ENCODE data around the gene DDX20.
A peak's percentile ranks its signal among the peaks of the same experiment; 100 is the strongest.
"Not testable (repeated sequence)": the region's sequence is repeated elsewhere in the genome, so short reads cannot be mapped to it uniquely, and the experiment has no call there.

DDX20 gene

DNA sequence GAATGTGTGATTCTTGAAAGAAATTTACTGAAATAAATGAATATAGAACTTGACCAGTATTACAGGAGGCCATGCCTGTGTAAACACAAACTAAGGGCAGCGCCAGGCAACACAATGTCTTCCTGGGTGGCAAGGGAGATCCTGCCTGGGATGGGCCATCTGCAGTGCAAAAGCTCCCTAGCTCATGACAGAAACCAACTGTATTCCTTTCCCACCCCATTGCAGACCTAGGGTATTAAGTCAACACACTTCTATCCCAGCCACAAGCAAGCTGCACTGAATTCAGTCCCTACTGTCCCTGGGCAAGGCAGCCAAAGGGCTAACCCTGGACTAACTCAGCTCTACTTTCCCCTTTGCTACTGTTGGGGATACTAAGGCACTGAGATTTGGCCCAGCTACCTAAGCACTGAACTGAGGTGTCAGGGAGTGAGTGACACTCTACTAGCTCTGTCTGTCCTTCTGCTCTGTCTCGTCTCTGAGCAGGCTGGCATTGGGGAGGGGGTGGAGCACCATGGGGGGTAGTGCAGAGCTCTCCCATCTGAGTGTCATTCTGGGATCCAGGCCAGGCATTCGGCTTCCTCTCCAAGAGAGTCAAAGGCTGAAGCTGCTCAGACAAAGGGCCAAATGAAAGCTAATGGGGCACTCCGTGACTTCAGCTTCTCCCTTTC lies 19.0 kb upstream of the DDX20 start:
- DNase-seq (ENCODE audit: low read depth), result no peak
- TF ChIP-seq CTCF (conservative IDR thresholded peaks at IDR 0.05; ENCODE audit: low read depth, low read length), result no peak
- no peak overlapping the region for H3K4me3 ChIP-seq (ENCODE audit: low read length)

DNA sequence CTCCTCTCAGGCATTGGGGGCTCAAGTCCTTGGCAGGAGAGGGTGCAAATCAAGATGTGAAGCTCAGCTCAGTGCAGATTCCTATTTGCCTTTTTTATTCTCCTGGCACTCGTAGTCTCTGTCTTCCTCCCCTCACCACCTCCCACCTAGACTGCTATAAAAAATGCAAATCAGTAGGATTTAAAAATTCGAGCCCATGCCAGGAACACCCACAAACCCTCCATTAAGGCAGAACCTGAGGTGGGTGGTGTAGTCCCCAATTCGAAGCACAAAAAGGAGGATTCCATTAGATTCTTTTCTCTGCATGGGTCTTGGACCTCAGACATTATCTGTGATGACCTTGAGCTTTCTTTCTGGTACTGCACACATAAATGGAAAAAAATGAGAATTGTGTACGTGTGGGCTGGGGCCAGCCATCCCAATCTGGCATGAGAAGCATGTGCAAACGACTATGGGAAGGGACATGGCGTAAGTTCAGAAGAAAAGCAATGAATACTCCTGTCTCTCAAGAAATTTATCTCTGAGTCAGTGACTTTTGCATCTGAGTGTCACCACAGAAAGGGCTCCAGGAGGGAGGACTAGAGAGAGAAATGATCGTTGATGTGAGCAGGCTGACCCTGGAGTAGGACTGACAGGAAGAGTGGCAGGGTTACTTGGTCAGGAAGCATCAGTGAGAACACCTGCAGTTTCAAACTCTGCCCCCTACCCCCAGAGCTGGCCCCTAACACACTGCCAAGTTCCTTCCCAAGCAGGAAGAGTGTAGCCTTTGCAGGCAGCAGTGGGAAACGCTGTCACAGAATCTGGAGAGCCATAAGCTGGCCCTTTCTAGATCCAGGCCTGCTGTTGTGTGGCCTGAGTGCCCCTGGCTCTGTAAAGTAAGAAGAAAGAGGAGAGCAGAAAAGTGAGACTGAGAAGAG lies 18.2 kb upstream of the DDX20 start:
- DNase-seq (ENCODE audit: low read depth), result no peak
- no peak for TF ChIP-seq CTCF (conservative IDR thresholded peaks at IDR 0.05; ENCODE audit: low read depth, low read length)
- no peak overlapping the region for H3K4me3 ChIP-seq (ENCODE audit: low read length)

- DNase-seq (ENCODE audit: low read depth), result no peak
- TF ChIP-seq CTCF (conservative IDR thresholded peaks at IDR 0.05; ENCODE audit: low read depth, low read length), result no peak
- peak overlapping the region; percentile 49 for H3K4me3 ChIP-seq (ENCODE audit: low read length)
These were observed 17.6 kb upstream of the DDX20 start for GRCh38 chr1:111738133-111738435.

DNA sequence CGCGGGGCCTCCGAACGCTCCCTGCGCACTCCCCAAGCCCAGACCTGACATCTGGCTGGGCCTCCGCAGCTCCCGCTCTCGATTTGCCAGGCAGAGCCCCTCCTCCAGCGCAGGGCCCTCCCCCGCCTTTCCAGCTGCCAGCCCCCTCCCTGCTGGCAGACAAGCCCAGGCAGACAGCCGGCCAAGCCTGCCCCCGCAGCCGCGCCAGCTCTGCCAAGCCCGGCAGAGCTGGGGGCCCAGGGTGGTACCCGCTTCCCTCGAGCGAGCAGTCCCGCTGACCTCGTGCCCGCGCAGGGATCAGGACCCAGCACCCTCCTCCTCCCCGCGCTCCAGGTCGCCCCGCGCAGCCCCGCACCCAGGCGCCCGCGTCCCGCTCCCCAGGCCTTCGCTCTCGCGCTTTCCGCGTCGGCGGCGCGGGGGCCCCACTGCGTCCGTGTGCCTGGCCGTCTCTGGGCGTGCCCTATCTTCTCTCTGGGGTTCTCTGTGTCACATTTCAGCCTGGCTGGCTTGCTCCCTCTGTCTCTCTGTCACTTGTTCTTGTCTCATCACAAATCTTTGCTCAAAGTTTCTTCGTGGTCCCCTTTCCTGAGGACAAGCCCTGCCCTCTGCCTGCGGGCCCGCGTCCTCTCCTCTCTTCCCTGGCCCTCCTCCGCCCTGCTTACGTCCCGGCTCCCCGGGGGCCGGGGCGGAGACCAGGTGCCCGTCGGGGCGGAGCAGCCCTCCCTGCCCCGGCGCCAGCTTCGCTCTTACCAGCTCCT lies 17.1 kb upstream of the DDX20 start:
- no peak for TF ChIP-seq CTCF (conservative IDR thresholded peaks at IDR 0.05; ENCODE audit: low read depth, low read length)
- peak overlapping the region; percentile 49 for H3K4me3 ChIP-seq (ENCODE audit: low read length)
- peak; percentile 4 for DNase-seq (ENCODE audit: low read depth)

GRCh38 chr1:111739194-111739924 lies 16.3 kb upstream of the DDX20 start, which contains the start of gene INKA2:
Gene INKA2, minus strand, starts transcription at chr1:111739395. Its CDS starts 153 bp downstream, at chr1:111739242.
- no peak for TF ChIP-seq CTCF (conservative IDR thresholded peaks at IDR 0.05; ENCODE audit: low read depth, low read length)
- H3K4me3 ChIP-seq (ENCODE audit: low read length), result peak within 1 kb of the TSS; percentile 49
- peak; percentile 24 for DNase-seq (ENCODE audit: low read depth)

DNA sequence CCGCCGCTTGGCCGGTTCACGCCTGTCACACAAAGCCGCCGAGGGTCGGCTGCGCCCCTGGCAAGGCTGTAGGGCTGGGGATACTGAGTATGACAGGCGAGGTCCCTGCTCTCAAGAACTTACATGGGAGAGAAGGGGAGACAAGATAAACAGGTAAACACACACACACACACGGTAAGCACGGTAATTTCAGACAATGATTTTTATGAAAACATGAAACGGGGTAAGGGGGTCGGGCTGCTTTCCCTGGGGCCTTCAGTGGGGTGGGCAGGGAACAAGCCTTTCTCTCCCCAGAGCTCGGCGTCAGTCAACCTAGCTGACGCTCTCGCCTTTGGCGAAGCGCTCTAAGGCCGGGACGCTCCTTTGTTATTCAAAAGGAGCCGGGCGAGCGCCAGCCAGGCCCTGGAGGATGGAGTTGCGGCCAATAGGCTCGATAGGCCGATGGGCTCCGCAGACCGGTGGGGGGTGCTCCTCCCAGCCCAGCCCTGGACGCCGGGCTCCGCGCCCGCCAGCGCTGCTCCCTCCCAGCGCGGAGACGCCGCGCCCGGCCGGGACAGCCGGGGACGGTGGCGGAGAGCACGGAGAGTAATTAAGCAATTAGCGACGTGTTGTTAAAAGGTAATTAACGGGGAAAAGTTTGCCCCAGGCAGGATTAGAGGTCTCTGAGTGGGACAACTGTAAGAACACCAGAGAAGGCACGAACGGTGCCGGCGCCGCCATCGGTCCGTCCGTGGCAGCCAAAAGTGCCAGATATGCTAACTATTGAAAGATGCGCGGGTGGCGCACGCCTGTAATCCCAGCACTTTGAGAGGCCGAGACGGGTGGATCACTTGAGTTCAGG lies 15.6 kb upstream of the DDX20 start:
- TF ChIP-seq CTCF (conservative IDR thresholded peaks at IDR 0.05; ENCODE audit: low read depth, low read length), result peak; percentile 4
- H3K4me3 ChIP-seq (ENCODE audit: low read length), result peak overlapping the region; percentile 49
- DNase-seq (ENCODE audit: low read depth), result peak; percentile 26

DNA sequence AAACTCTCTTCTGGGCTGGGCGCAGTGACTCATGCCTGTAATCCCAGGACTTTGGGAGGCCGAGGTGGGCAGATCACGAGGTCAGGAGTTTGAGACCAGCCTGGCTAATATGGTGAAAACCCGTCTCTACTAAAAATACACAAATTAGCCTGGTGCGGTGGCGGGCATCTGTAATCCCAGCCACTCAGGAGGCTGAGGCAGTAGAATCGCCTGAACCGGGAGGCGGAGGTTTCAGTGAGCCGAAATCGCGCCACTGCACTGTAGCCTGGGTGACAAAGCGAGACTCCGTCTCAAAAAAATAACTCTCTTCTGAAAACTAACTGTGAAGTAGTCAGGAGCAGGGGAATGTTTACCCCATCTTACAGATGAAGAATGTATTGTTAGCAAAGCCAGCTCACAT lies 13.4 kb upstream of the DDX20 start:
- not testable (repeated sequence) for H3K4me3 ChIP-seq (ENCODE audit: low read length); DNase-seq (ENCODE audit: low read depth)

Data from retinal pigment epithelial cell (primary cell).